GM12878 (cell line): ENCODE data around the gene SYNDIG1. TPM values are rescaled to one million over a fixed set of nuclear protein-coding genes. Genes with fewer than 3 reads are reported as not detected.

Experiments used
- JUNB ChIP-seq: IDR thresholded peaks from 2 replicates; pipeline ENCODE4 v1.6.1; 2016; ENCODE audit warnings: antibody characterized with exemption, mild to moderate bottlenecking
- JUND ChIP-seq: IDR thresholded peaks from 2 replicates; pipeline ENCODE4 v1.6.1; 2012; ENCODE audit warnings: low read depth, mild to moderate bottlenecking, low read length, improper control_type of control experiment, moderate library complexity
- RELB ChIP-seq: fragments of 450-650 bp; IDR thresholded peaks from 2 replicates; pipeline ENCODE4 v1.6.1; 2017; ENCODE audit warnings: low read depth, mild to moderate bottlenecking, moderate library complexity
- TCF12 ChIP-seq: IDR thresholded peaks from 2 replicates; pipeline ENCODE4 v1.6.1; 2011; ENCODE audit warnings: low read depth, mild to moderate bottlenecking, low read length
- ZBTB33 ChIP-seq: fragments of 450-650 bp; IDR thresholded peaks from 2 replicates; pipeline ENCODE4 v1.6.1; 2017; ENCODE audit warnings: mild to moderate bottlenecking
- ZNF207 ChIP-seq: fragments of 450-650 bp; IDR thresholded peaks from 2 replicates; pipeline ENCODE4 v1.6.1; 2014; ENCODE audit warnings: antibody characterized with exemption, mild to moderate bottlenecking, borderline replicate concordance
- polyA plus RNA-seq, 11 experiments: library from polyadenylated mRNA; depleted of rRNA in 4 of 11; unstranded in 6 of 11; stranded (reverse) in 5 of 11; fragments of >200 nt; fragmentation: Nextera tagmentation in 4 of 11; fragmentation: Illumina TruSeq in 1 of 11; extraction: Ambion mirVana in 4 of 11; extraction: Trizol in 1 of 11; gene quantifications; 1 replicate in 1 of 11; 2 replicates in 10 of 11; pipeline versions ENCODE4 v1.2.1 to v1.2.3, GENCODE V29; 2011 to 2016; ENCODE audit warnings: inconsistent platforms in 2 of 11, missing spikeins in 2 of 11, low read depth in 1 of 11
- total RNA-seq, 4 experiments: library from RNA; depleted of rRNA in 3 of 4; stranded (reverse); fragments of >200 nt in 3 of 4; fragmentation: Illumina TruSeq in 1 of 4; extraction: Trizol in 1 of 4; gene quantifications; 2 replicates each; pipeline versions ENCODE4 v1.2.1 to v1.2.3, GENCODE V29; 2013 to 2021
- TF ChIP-seq, protein P1 (sequence below): fragments of 450-650 bp; conservative IDR thresholded peaks from 2 replicates; pipeline ENCODE4 v1.6.1; 2017; ENCODE audit warnings: mild to moderate bottlenecking, moderate library complexity

Gene SYNDIG1
- total and polyA plus RNA-seq, 10 of the 15 experiments (the other 5 are each of a cell fraction or from before 2014, with no cell fraction given), result not detected

GRCh38 chr20:24657878-24658620, 188.6 kb downstream of the SYNDIG1 start (continued):
- TF ChIP-seq RELB, result no peak
- no peak for TF ChIP-seq JUNB
- TF ChIP-seq ZNF207, result no peak
- TF ChIP-seq ZBTB33, result no peak
- TF ChIP-seq, protein P1, sequence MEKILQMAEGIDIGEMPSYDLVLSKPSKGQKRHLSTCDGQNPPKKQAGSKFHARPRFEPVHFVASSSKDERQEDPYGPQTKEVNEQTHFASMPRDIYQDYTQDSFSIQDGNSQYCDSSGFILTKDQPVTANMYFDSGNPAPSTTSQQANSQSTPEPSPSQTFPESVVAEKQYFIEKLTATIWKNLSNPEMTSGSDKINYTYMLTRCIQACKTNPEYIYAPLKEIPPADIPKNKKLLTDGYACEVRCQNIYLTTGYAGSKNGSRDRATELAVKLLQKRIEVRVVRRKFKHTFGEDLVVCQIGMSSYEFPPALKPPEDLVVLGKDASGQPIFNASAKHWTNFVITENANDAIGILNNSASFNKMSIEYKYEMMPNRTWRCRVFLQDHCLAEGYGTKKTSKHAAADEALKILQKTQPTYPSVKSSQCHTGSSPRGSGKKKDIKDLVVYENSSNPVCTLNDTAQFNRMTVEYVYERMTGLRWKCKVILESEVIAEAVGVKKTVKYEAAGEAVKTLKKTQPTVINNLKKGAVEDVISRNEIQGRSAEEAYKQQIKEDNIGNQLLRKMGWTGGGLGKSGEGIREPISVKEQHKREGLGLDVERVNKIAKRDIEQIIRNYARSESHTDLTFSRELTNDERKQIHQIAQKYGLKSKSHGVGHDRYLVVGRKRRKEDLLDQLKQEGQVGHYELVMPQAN, result no peak
- TF ChIP-seq TCF12, result no peak
- TF ChIP-seq JUND, result no peak
